OCI-LY3 (cell line): ENCODE results near the gene IL21.

ENCODE experiments used
- CTCF ChIP-seq: fragments of 200-600, 300-600 bp; sonication (generic); IDR thresholded peaks from 2 replicates; pipeline ENCODE4 v1.5.1; 2014; ENCODE audit warnings: antibody characterized with exemption, low read length, low read depth
- EZH2phosphoT487 ChIP-seq: fragments of 200-600 bp; shearing (Covaris generic); IDR thresholded peaks from 2 replicates; pipeline ENCODE4 v1.6.1; 2018; ENCODE audit warnings: antibody characterized with exemption, mixed run types, low read depth

DNA sequence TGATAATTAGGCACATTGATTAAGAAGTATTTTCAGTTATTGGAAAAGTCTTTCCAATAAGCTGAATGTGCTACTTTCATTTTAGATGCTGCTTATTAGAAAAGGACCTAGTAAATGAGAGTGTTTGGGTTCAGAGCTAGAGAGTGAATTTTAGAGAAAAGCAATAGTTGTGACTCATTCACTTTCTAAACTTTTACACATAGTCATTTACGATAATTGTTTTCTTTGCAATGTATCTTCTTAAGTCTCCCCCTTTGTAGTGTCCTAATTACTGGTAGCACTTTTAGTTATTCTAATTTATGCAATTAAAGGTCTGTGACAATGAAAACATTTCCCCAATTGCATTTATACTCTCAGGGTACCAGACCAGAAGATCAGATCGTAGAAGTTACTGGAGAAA is 1.3 kb downstream of the IL21 start:
- TF ChIP-seq CTCF (no peak), EZH2phosphoT487 (no peak)
